ENCODE results near the gene CCDC80. TPM values are rescaled to one million over a fixed set of nuclear protein-coding genes. Genes with fewer than 3 reads are reported as not detected.

Gene CCDC80
- total RNA-seq, 2 donors from 2014 or later: 0.28 TPM; not detected in 1

DNA sequence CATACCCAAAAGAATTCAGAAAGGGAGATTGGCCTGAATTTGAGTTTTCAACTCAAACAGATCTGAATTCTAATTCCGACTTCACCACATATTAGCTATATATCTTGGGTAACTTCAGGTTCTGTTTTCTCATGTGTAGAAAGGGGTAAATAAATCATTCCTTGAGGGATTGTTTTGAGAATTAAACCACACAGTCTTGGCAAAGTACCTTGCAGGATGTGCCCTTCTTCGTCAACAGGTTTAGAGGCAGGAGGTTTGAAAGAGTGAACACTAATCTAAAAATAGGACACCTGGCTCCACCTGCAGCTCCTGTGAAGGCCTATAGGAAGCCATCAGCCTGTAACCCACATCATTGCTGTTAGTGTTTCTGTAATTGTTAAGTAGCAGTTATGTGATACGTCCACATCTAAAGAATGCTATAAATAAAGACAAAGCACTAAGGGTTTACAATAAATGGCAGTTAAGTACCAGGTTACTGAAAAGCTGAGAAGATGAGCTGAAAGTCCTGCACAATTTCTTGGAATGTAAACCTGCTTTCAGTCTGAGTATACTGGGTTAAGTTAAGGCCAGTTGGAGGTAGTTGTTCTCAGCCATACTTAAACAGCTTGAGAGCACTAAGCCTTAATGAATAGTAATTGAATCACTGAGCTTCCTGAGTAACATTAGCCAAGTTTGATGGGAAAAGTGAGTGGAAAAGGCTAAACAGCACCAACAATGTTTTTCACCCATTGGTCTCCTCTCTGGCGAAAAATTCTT is 6.0 kb downstream of the CCDC80 start:
- peaks cover 3 to 5% of the 10 kb centered on the region in 2 donors for H3K4me1 Mint-ChIP-seq (ENCODE audit: low read depth in 2 of 2)
- H3K36me3 Mint-ChIP-seq: no peaks in the 10 kb centered on the region
- H3K4me3 Mint-ChIP-seq: peak overlapping the region; percentile 33
- H3K27ac Mint-ChIP-seq: no peak overlapping the region
- no peaks in the 10 kb centered on the region for H3K9me3 Mint-ChIP-seq
- ATAC-seq (peak in 1 of 2 donors; percentile 62), DNase-seq (ENCODE audit: low spot score) (no peak)
- H3K27me3 Mint-ChIP-seq: peaks cover 0 to 6% of the 10 kb centered on the region in 2 donors

DNA sequence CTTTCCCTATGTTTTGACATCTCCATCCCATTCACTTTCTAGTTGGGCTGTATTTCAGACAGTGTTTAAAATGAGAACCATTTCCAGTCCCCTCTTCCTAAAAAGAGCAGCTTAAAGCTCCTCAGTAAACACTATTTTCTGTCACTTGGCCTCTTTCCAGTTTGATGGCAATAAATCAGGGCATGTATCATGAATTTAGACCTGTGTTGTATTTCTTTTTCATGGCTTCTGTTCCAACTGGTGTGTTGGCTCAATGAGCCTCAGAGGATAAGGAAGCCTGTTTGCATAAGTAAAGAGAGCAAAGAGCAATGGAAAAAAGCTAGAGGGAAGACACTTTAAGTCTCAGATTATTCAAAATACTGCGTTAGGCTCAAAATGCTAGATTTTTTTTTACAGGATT is 7.2 kb downstream of the CCDC80 start:
- no peak for ATAC-seq
- peaks cover 3 to 5% of the 10 kb centered on the region in 2 donors for H3K4me1 Mint-ChIP-seq (ENCODE audit: low read depth in 2 of 2)
- peaks cover 0 to 6% of the 10 kb centered on the region in 2 donors for H3K27me3 Mint-ChIP-seq
- H3K9me3 Mint-ChIP-seq: no peaks in the 10 kb centered on the region
- H3K4me3 Mint-ChIP-seq: no peak overlapping the region
- H3K36me3 Mint-ChIP-seq: no peaks in the 10 kb centered on the region
- DNase-seq (ENCODE audit: low spot score): no peak
- H3K27ac Mint-ChIP-seq: no peak overlapping the region

DNA sequence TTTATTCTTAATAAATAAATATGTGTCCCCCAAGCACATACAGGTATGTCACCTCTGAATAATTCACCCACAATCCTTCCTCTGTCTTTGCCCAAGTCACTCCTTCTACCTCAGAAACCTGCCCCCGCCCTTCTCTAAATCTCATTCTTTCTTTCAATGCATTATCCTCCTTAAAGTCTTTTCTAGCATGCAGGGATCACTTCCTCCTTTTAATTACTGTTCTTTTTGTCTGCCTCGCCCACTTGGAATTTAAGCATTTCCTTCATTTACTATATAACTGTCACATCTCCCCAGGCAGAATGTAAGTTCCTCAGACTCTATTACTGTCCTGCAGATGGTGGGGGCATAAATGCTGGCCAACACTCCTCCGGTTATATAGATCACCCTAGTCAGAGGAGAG is 7.8 kb downstream of the CCDC80 start:
- no peak overlapping the region for H3K4me3 Mint-ChIP-seq
- H3K27me3 Mint-ChIP-seq: peaks cover 0 to 4% of the 10 kb centered on the region in 2 donors
- H3K4me1 Mint-ChIP-seq (ENCODE audit: low read depth in 2 of 2): peaks cover 3 to 5% of the 10 kb centered on the region in 2 donors
- no peaks in the 10 kb centered on the region for H3K36me3 Mint-ChIP-seq
- H3K9me3 Mint-ChIP-seq: no peaks in the 10 kb centered on the region
- DNase-seq (ENCODE audit: low spot score) (no peak), ATAC-seq (no peak)
- no peak overlapping the region for H3K27ac Mint-ChIP-seq

DNA sequence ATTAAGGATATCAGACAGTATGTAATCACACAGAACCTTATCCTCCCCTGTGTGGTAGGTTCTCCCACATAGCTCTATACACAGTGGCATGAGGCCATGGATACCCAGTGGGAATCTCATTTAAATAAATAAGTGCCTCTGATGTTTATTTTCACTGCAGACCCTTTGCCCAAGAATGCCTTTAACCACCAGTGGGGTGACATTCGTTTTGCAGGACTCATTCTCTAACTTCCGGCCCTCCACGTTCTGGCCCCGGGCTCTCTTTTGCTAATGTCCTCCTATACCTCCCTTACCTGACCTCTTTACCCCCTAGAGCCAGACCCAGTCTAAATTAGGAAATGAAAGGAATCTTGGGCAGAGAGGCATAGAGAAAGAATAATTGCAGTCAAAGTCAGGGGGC is 8.3 kb downstream of the CCDC80 start:
- Mint-ChIP-seq H3K27ac (no peak overlapping the region), H3K9me3 (no peaks in the 10 kb centered on the region), H3K36me3 (no peaks in the 10 kb centered on the region), H3K4me3 (no peak overlapping the region), H3K27me3 (no peaks in the 10 kb centered on the region), H3K4me1 (ENCODE audit: low read depth in 2 of 2) (peaks cover 3 to 5% of the 10 kb centered on the region in 2 donors)
- DNase-seq (ENCODE audit: low spot score) (no peak), ATAC-seq (no peak)

DNA sequence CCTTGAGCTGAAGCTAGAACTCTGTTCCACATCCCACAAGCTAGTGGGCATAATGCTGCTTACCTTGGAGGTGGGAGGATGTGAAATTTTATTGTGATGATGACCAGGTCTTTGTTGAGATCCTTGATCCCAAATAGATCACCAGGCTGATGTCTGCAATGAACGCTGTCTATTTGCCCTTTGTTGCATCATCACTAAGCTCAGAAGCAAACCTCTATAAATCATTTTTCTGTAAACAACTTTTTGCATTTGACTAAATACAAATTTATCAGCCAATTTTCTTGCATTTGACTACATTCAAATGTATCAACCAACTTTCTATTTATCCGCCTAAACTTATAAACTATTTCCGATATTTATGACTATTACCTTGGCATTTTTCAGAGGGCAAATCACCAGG is 9.7 kb downstream of the CCDC80 start:
- H3K27me3 Mint-ChIP-seq: peaks cover 0 to 3% of the 10 kb centered on the region in 2 donors
- DNase-seq (ENCODE audit: low spot score): no peak
- ATAC-seq: no peak
- no peak overlapping the region for H3K4me3 Mint-ChIP-seq
- no peaks in the 10 kb centered on the region for H3K36me3 Mint-ChIP-seq
- H3K27ac Mint-ChIP-seq: no peak overlapping the region
- no peaks in the 10 kb centered on the region for H3K9me3 Mint-ChIP-seq
- peaks cover 3 to 5% of the 10 kb centered on the region in 2 donors for H3K4me1 Mint-ChIP-seq (ENCODE audit: low read depth in 2 of 2)

GRCh38 chr3:112629425-112629824 is 11.5 kb downstream of the CCDC80 start:
- H3K9me3 Mint-ChIP-seq: no peaks in the 10 kb centered on the region
- no peaks in the 10 kb centered on the region for H3K4me1 Mint-ChIP-seq (ENCODE audit: low read depth in 2 of 2)
- ATAC-seq (peak in 1 of 2 donors; percentile 61), DNase-seq (ENCODE audit: low spot score) (no peak)
- no peak overlapping the region for H3K4me3 Mint-ChIP-seq
- H3K36me3 Mint-ChIP-seq: no peaks in the 10 kb centered on the region
- peaks cover 0 to 7% of the 10 kb centered on the region in 2 donors for H3K27me3 Mint-ChIP-seq
- no peak overlapping the region for H3K27ac Mint-ChIP-seq

DNA sequence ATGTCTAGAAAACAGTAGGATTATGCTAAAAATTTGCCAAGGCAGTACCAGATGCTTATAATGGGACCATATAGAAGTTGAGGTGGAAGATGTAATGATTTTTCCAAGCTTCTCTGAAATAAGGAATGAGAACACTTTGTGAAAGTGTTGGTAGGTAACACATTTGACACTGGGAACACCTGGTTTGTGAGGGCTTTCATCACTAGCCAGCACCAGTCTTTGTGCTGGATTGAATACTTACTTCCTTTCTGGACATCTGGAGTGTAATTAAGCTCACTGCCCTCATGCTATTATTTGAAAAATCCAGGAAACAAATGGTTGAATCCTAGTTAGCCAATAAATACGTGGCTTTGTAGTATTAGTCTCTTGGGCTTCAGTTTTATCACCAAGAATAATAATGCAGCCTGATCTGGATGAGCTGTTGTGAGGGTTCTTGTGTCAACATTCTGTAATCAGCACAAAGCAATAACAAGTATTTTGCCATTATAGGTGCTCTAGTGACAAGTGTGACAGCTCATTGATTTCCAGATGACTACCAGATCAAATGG is 12.9 kb downstream of the CCDC80 start:
- no peak for DNase-seq (ENCODE audit: low spot score)
- Mint-ChIP-seq H3K27me3 (peaks cover 10 to 13% of the 10 kb centered on the region in 2 donors), H3K9me3 (no peaks in the 10 kb centered on the region), H3K4me1 (ENCODE audit: low read depth in 2 of 2) (no peaks in the 10 kb centered on the region), H3K36me3 (no peaks in the 10 kb centered on the region), H3K27ac (no peak overlapping the region), H3K4me3 (no peak overlapping the region)
- ATAC-seq: no peak

DNA sequence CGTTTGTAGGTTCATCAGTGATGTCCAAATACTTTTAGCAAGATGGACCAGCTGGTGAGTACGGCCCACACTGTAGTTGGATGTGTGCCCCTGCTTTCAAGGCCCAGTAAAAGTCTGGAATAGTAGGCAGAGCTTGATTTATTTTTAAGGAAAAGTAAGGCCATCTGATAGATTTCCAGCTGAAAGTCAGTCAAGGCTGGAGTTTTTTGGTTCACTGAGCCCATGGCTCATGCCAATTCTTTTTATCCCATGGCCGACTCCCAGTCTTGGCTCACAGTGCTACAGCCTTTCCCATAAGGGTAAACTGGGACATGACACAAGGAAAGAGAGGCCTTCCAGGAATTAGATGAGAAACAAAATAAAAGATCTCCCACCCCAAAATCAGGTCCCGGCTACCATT is 13.5 kb downstream of the CCDC80 start:
- Mint-ChIP-seq H3K9me3 (no peaks in the 10 kb centered on the region), H3K27me3 (peaks cover 10 to 13% of the 10 kb centered on the region in 2 donors), H3K4me3 (no peak overlapping the region)

GRCh38 chr3:112623717-112624116 is 17.2 kb downstream of the CCDC80 start:
- no peak for ATAC-seq
- Mint-ChIP-seq H3K9me3 (no peaks in the 10 kb centered on the region), H3K27ac (no peak overlapping the region), H3K27me3 (peaks cover 10 to 13% of the 10 kb centered on the region in 2 donors), H3K4me1 (ENCODE audit: low read depth in 2 of 2) (no peaks in the 10 kb centered on the region), H3K36me3 (no peaks in the 10 kb centered on the region), H3K4me3 (no peak overlapping the region)
- DNase-seq (ENCODE audit: low spot score): no peak

More for the DNA sequence above, 13.5 kb downstream of the CCDC80 start:
- Mint-ChIP-seq H3K36me3 (no peaks in the 10 kb centered on the region), H3K4me1 (ENCODE audit: low read depth in 2 of 2) (no peaks in the 10 kb centered on the region), H3K27ac (no peak overlapping the region)
- DNase-seq (ENCODE audit: low spot score): no peak
- no peak for ATAC-seq

DNA sequence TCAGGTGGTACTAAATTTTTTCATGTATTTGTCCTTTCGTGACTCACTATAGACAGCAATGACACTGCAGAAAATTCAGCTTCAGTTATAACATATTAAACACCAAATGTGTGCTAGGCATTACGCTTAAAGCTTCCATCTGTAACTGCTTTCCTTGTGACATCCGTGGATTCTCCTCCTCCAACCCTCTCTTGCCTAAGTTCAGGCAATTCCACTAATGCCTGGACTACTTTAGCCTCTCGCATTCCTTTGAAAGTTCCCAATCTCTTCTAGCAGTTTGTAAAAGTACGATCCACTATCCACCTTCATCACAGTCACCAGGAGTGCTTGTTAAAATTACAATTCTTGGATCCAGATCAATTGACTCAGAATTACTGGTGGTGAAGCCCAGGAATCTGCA is 17.7 kb downstream of the CCDC80 start:
- no peak for DNase-seq (ENCODE audit: low spot score)
- Mint-ChIP-seq H3K27ac (no peak overlapping the region), H3K4me3 (no peak overlapping the region), H3K36me3 (no peaks in the 10 kb centered on the region), H3K9me3 (no peaks in the 10 kb centered on the region), H3K4me1 (ENCODE audit: low read depth in 2 of 2) (no peaks in the 10 kb centered on the region), H3K27me3 (peaks cover 10 to 13% of the 10 kb centered on the region in 2 donors)
- no peak for ATAC-seq

DNA sequence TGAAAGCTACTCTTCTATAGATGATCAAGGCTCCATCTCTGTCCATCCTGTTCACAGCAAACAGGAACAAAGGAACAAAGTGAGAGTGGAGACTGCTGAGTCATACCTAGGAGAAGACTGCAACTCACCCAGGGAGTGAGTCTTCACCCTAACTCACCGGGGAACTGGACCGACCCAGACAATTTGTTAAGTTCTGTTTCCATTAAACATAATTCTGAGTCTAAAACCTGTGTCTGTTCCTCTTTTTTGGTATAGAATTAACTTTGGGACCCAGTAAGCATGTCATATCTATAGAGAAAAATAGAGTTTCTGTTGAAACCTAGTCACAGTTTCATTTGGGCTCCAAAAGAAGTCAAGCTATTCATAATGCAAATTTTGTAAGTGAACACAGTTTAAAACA is 21.6 kb downstream of the CCDC80 start:
- Mint-ChIP-seq H3K27ac (no peak overlapping the region), H3K4me1 (ENCODE audit: low read depth in 2 of 2) (no peaks in the 10 kb centered on the region), H3K4me3 (no peak overlapping the region), H3K36me3 (no peaks in the 10 kb centered on the region), H3K9me3 (no peaks in the 10 kb centered on the region), H3K27me3 (peaks cover 9 to 10% of the 10 kb centered on the region in 2 donors)
- ATAC-seq: no peak
- no peak for DNase-seq (ENCODE audit: low spot score)

GRCh38 chr3:112617285-112617684 is 23.7 kb downstream of the CCDC80 start:
- Mint-ChIP-seq H3K36me3 (no peaks in the 10 kb centered on the region), H3K4me3 (no peak overlapping the region), H3K4me1 (ENCODE audit: low read depth in 2 of 2) (no peaks in the 10 kb centered on the region), H3K9me3 (no peaks in the 10 kb centered on the region), H3K27ac (no peak overlapping the region), H3K27me3 (peaks cover 0 to 3% of the 10 kb centered on the region in 2 donors)
- ATAC-seq: no peak
- DNase-seq (ENCODE audit: low spot score): no peak

- no peaks in the 10 kb centered on the region for H3K4me1 Mint-ChIP-seq (ENCODE audit: low read depth in 2 of 2)
- H3K27me3 Mint-ChIP-seq: peaks cover 0 to 3% of the 10 kb centered on the region in 2 donors
Measured at GRCh38 chr3:112615989-112616731, 24.8 kb downstream of the CCDC80 start.

More at GRCh38 chr3:112615989-112616731, 24.8 kb downstream of the CCDC80 start:
- H3K4me3 Mint-ChIP-seq: no peak overlapping the region
- no peaks in the 10 kb centered on the region for H3K9me3 Mint-ChIP-seq
- DNase-seq (ENCODE audit: low spot score): no peak
- no peaks in the 10 kb centered on the region for H3K36me3 Mint-ChIP-seq
- no peak for ATAC-seq
- no peak overlapping the region for H3K27ac Mint-ChIP-seq
